ENCODE data around the gene SPATA6L.

GRCh38 chr9:4574657-4575243, 91.5 kb downstream of the SPATA6L start:
- TF ChIP-seq POLR2A (IDR thresholded peaks at IDR 0.05; ENCODE audit: low read depth, low read length) = no peak
- TF ChIP-seq CTCF (conservative IDR thresholded peaks at IDR 0.05; ENCODE audit: low read depth, low read length) = no peak
- TF ChIP-seq MXI1 (IDR thresholded peaks at IDR 0.05; ENCODE audit: borderline replicate concordance, low read depth, low read length) = no peak
- no peak for TF ChIP-seq RFX5 (IDR thresholded peaks at IDR 0.05; ENCODE audit: low read depth, low read length)
